T47D (cell line): ENCODE data around the gene CRYBB3.

ENCODE experiments used
- DNase-seq, 2 experiments: peaks; one replicate each; pipeline versions ENCODE4 v3.0.0 to v3.0.0-alpha.2; 2011 to 2012; ENCODE audit warnings: low read depth in 1 of 2, low spot score in 1 of 2
- JUND ChIP-seq: IDR thresholded peaks from 2 replicates; pipeline ENCODE4 v1.6.1; 2012; ENCODE audit warnings: low read depth
- in situ Hi-C: cut with HindIII; loops from 2 replicates; pipeline ENCODE4 v1.10.0; 2016; ENCODE audit warnings: low sequenced_read_pairs, low pct_unique_long_range_greater_than_20kb

Gene CRYBB3

DNA sequence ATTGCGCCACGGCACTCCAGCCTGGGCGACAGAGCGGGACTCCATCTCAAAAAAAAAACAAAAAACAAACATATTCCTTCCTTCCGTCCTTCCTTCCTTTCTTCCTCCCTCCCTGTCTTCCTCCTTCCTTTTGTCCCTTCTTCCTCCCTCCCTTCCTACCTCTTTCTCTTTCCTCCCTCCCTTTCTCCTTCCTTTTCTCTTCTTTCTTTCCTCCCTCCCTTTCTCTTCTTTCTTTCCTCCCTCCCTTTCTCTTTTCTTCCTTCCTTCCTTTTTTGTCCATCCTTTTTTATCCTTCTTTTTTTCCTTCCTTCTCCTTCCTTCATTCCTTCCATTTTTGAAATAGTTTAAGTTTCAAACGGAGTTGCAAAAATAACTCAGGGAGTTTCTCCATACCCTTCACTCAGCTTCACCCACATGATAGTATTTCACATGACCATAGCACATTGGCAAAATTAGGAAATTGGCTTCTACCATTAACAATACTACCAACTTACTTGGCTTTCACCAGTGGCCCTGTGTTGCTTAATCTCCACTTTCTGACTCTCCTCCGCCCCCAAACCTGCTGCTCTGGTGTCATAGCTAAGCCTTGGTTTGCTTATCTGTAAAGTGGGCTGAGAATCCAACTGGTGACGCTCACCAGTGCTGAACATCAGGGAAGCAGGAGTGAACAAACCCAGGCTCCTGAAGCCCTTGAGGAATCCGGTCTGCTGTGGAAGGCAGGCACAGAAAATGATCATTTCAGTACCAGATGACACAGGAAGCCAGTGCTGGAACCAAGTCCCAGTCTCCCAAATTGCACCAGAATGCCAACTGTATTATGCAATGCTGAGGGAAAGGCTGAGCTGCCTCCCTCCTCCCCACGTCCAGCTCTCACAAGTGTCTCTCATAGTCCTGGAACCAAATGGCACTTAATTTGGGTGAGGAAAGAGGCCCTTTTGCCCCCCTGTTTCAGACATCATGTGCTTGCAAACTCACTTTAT is 17.2 kb upstream of the CRYBB3 start:
- no peak for DNase-seq
- no peak for TF ChIP-seq JUND
- in situ Hi-C loops = no loop called here

DNA sequence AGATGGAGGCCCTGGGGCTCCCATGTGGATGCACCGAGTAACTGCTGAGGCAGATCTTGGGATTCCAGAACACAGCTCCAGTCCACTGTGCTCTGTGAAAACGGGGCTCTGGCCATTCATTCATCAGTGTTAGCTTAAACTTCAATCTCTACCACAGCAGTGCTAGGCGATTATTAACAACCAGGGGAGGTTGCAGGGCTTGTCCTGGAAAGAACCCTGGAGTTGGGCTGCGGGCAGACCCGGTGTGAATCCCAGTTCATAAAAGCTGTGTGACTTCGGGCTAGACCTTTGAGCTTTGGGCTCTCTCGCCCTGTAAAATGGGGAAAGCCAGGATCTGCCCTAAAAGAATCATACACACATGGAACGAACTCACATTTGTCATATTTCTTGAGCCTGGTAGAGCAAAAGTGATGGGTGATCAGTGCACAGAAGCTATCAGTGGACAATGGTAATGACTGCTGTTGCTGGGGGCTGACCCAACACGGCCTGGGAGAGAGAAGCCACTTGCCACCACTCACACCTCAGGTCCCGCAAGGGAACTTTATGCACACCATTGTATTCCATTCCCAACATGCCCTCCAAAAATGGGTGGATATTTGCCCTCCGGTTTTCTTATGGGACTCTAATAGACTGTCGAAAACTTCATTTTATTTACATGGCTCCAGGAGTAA is 15.6 kb upstream of the CRYBB3 start:
- no peak for DNase-seq
- in situ Hi-C loops = no loop called here
- no peak for TF ChIP-seq JUND

DNA sequence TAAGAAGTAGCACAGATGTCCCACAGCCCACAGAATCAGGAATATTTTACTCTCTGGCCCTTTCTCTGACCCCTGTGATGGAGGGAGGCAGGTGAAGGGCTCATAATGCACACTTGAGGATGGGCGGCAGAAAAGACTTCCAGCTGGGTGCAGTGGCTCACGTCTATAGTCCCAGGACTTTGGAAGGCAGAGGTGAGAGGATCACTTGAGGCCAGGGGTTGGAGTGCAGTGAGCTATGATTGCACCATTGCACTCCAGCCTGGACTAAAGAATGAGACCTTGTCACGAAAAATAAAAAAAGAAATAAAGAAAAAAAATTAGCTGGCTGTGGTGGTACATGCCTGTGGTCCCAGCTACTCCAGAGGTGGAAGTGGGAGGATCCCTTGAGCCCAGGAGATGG is 13.5 kb upstream of the CRYBB3 start:
- no peak for TF ChIP-seq JUND
- in situ Hi-C loops = no loop called here
- no peak for DNase-seq

DNA sequence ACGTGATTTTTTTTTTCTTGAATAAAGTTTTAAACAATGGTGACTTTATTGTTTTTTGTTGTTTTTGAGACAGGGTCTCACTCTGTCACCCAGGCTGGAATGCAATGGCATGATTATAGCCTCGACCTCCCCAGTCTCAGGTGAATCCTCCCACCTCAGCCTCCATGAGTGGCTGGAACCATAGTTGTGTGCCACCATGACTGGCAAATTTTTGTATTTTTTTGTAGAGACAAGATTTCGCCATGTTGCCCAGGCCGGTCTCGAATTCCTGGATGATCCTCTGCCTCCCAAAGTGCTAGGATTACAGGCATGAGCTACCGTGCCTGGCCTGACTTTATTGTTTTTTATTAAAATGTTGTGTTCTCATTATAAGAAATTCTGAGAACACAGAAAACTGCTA is 12.2 kb upstream of the CRYBB3 start:
- no peak for DNase-seq
- in situ Hi-C loops = no loop called here
- TF ChIP-seq JUND = no peak

DNA sequence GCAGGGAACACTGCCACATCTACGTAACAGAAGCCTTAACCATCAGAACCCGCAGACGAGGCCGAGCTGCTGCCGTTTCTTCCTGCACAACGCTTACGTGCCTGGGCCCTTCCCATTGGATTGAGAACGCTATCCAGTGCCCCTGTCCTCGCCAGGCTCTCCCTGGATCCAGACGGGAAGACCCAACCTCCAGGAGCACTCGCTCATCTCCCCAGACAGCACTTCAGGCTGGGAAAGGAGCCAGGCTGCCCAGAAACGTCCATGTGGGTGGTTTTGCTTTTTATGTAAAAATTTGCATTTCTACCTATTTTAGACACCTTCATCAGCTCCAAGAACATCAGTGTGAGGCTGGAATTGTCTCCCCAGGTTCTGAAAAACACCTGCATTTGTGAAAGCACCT is 7.3 kb upstream of the CRYBB3 start:
- DNase-seq = no peak
- in situ Hi-C loops = no loop called here
- TF ChIP-seq JUND = no peak

DNA sequence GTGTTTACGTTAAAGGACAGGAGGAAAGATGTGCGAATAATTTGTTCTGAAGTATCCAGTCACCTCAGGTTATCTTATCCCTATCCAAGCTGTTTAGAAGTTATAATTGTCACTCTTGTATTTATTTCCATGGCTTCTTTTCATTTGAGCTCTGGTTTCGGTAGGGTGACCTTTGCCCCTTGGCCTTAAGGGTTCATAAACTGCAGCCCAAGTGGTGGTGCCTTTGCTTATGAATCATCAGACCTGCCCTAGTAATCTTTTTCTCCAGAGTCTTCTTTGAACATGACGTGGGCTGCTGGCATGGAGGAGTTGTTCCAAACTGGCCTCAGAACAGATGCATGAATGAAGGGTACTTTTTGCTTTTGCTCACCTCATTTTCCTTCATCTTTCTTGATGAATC is 6.5 kb upstream of the CRYBB3 start:
- in situ Hi-C loops = no loop called here
- no peak for DNase-seq
- no peak for TF ChIP-seq JUND

DNA sequence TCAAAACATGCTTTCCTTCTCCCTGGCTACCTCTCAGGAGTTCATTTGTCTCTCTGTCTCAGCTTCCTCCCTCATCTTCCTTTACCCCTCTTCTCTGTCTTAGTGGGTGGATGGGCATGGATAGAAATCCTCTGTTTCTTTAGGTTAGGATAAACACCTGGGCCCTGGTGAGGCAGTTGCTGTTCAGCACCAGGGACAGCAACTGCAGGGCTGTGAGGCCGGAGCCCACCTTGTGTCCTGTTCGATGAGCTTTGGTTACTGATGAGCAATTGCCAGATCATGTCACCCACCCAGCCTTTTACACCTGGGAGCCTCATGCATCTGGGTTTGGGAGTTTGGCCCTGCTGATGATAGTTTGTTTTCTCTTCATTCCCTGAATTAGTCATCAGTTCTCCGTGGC is 6.1 kb upstream of the CRYBB3 start:
- DNase-seq = no peak
- TF ChIP-seq JUND = no peak
- in situ Hi-C loops = no loop called here

DNA sequence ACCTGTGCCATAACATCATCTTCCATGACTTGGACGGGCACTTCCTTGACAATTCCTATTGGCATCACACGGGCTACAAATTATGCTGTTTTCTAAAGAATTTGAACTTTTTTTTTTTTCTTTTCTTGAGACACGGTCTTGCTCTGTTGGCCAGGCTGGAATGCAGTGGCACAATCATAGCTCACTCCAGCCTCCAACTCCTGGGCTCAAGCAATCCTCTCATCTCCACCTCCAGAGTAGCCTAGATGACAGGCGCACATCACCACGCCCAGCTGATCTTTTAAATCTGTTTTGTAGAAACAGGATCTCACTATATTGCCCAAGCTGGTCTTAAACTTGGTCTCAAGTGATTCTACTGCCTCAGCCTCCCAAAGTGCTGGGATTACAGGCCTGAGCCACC is 3.3 kb upstream of the CRYBB3 start:
- no peak for TF ChIP-seq JUND
- DNase-seq = no peak
- in situ Hi-C loops = no loop called here

DNA sequence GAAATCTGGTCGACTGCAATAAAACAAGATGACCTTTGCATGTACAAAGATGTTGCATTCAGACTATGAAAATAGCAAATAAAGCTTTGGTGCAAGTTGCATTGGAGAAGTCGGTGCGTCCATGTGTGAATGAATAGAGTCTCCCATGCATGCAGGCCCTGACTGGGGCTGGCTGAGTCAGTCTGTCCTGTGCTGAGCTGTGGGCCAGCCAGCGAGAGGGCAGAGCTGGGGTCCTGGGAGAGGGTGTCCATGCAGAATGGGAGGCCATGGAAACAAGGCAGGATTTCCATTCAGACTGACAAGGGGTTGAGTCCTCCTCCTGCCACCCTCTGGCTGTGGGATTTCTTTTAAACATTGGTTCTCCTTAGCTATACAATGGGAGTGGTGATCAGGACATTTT is 2.3 kb upstream of the CRYBB3 start:
- DNase-seq = no peak
- in situ Hi-C loops = no loop called here
- TF ChIP-seq JUND = no peak

DNA sequence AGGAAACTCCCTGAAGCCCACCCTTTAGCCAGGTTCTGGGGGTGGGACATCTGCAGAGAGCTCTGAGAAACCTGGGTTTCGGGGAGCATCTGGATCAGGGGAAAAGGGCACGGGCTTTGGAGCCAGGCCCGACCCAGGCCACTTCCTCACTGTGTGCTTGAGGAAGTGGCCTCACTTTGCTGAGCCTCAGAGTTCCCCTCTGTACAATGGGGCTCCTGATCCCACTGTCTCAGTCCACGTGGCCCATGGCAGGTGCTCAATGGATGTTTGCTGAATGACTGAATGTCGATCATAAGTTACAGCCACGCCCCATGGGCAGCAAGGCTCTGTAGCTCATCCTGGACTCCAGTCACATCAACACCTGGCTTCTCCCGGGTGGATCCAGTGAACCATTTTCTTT is 1.3 kb downstream of the CRYBB3 start:
- TF ChIP-seq JUND = no peak
- DNase-seq = no peak
- in situ Hi-C loops = no loop called here

DNA sequence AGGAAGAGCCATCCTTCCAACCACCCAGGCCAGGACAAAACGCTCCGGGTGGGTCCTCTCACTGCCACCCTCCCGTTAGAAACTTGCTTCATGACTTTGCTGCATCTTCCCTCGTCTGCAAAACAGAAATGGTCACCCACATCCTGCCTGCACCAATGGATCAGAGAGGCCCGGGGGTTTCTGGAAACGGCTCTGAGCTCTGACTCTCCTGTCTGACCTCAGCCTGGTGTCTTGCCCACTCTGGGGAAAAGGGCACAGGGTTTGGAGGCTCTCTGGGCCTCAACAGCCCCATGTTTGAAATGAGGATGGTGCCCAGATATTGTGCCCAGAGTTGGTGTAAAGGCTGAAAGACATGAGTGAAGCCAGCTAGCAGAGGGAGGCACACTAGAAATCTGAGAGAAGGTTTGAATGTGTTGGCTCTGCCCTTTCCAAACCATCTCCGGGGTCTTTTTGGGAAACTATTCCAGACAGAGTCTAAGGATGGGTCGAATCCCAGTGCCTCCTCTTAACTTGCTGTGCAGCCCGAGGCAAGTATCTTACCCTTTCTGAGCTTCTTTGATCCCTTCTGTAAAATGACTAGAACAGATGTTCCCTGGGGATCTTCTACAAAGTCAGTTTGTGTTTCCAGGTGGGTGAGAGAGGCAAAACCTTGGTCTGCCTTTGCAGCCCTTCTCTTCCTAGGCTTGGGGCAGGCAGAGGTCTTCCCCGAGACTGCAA is 2.1 kb downstream of the CRYBB3 start:
- in situ Hi-C loops = no loop called here
- DNase-seq = no peak
- no peak for TF ChIP-seq JUND

DNA sequence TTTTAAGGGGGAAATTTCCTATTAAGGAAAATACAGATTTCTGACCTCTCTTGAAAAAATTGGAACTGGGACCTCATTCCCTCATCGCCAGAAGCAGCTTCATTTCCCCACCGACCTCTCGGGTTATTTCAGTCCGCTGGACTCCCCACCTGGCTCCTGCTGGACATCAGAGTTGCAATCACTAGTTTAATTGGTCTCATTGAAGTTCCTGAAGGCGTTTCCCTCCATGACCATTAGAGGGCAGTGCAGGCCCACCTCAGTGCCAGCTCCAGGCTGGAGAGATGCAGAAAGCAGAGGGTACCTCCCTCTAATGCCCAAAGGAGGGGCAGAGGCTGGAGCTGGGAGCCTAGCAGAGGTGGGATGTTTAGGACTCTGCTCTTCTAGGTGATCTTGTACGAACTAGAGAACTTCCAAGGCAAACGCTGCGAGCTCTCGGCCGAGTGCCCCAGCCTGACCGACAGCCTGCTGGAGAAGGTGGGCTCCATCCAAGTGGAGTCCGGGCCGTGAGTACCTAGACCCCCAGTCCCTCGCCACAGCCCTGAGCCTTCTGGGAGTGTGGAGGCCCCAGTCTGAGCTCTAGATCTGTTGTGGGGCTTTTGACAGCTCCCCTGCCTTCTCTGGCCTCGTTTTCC is 2.7 kb downstream of the CRYBB3 start:
- DNase-seq = peak; percentile 64 to 70
- no peak for TF ChIP-seq JUND
- in situ Hi-C loops = no loop called here
